Stromal cell of bone marrow (primary cell): ENCODE results near the gene RNF212.

Experiments used
- DNase-seq: peaks from one replicate; pipeline ENCODE4 v3.0.0-alpha.2; 2012; ENCODE audit warnings: low read depth

The RNF212 gene

DNA sequence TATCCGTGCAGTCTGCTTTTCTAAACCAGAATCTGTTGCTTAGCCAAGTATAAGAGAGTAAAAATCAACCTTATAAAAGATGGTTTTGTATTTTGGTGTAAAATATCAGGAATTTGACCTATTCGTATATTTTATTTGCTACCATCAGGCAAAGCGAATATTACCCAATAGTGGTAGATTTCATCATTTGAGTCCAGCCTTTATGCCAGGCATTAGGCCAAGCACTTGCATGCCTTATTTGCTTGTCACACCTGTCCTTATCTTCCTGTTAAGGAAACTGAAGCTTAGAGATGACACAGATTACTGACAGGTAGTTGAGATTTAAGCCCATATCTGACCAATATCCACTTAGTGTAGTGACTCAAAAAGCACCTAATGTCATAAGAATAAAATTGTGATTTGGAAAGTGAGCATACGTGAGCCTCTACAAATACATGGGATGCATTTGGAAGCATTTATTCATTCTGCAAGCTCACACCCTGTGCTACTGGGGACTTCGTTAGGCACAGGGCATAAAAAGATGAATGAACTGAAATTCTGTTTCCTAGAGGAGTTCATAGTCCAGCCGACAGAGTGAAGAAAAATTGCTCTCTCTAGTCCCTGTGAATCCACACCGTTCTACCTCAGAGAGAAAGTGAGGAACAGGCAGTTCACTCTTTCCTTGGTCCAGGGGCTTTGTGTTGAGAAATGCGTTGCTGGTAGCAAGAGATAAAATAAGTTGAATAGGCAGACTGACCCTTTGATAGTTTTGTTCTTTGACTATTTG lies 2.3 kb upstream of the RNF212 start:
- DNase-seq, result no peak

- no peak for DNase-seq
Observed at GRCh38 chr4:1112821-1113182, 562 bp downstream of the RNF212 start.

GRCh38 chr4:1112174-1112820 lies 1.1 kb downstream of the RNF212 start:
- no peak for DNase-seq

GRCh38 chr4:1111259-1111809 lies 2.0 kb downstream of the RNF212 start:
- DNase-seq, result no peak

DNA sequence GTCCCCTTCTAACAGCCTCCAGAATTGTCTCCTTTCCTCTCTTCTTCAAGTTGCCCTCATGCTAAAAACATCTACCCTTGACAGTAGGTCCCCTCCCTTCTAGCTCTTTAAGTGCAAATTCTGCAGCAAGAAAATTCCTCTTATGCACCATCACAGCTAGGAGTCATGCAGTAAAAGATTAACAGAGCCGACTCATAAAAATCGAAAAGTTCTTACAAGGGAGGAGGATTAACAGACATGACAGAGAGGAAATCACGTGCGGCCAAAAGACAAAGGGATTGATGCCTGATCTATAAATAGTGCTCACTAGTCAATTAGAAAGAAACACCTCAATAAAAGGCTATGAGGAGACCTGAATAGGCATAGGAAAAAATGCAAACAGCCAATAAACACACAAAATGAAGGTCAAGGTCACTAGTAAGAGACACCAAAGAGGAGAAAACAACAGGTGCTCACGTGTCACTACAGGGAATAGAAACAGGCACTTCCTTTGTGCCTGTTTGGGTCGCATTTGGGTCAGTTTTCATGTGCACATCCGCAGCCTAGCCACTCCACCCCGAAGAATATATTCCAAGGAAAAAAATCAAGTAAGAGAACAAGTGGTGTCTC lies 3.4 kb downstream of the RNF212 start:
- DNase-seq, result no peak

DNA sequence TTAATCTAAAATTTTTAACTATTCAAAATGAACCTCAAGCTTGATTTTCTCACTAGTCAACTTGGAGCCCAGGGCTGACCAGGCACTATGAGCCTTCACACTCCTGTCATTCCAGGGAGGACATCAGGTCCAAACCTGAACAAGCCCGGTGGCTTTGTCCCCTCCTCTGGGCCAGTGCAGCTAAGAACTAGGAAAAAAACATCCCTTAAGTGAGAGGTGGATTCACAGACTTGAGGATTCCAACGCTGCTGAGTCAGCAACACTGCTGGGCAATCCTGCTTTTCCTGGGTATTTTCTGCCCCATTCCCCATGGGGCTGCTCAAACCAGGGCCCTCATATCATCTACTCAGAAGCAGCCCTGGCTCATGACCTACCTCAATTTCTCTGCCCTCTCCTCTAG lies 4.0 kb downstream of the RNF212 start:
- no peak for DNase-seq

- no peak for DNase-seq
Observed at GRCh38 chr4:1105662-1106061, 7.7 kb downstream of the RNF212 start.

GRCh38 chr4:1105067-1105466 lies 8.3 kb downstream of the RNF212 start:
- no peak for DNase-seq

- no peak for DNase-seq
Observed at GRCh38 chr4:1104647-1105046, 8.7 kb downstream of the RNF212 start.

GRCh38 chr4:1099684-1100335 lies 13.6 kb downstream of the RNF212 start:
- no peak for DNase-seq

DNA sequence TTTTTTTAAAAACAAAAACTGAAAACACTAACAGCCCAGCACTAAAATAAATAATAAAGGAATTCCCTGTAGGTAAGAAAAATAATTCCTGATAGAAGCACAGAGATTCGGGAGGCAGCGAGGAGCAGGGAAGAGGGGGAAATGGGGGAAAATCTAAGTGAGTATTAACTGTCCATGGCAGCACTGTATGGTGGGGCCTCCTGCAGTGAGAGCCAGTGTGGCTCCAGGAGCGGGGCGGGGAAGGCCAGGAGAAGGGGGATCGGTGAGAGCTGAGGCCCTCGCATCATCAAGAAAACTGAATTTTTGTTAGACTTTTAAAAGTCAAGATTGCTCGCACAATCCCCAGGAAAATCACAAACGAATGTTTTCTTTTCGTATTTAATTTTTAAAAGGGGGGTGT lies 14.1 kb downstream of the RNF212 start:
- no peak for DNase-seq

DNA sequence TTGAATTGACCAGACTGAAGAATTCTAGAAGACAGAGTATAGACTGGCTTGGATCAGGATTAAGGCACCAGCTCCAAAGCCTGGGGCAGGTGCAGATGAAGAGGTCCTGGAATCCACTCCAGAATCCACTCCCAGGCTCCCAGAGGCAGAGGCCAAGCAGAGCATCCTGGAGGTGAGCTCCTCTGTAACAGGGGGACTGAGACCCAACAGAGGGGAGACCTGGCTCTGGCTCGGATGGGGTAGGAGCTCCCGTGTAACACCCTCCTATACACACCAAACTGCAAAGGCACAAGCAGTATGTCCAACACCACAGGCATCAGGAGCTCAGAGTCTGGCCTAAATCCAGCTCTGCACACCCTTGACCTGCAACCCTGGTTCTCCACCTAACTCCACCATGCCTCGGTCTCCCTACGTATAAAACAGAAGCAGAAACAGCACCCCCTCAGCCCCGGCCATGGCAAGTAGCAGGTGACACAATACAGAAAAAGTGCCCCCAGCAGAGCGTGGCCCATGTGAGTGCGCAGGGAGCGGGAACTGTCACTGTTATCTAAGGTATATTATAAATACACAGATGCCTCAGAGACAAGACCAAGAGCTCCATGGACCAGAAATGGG lies 14.9 kb downstream of the RNF212 start:
- no peak for DNase-seq

GRCh38 chr4:1097553-1097952 lies 15.8 kb downstream of the RNF212 start:
- no peak for DNase-seq

GRCh38 chr4:1096841-1097240 lies 16.5 kb downstream of the RNF212 start:
- no peak for DNase-seq

- DNase-seq, result no peak
Observed at GRCh38 chr4:1094336-1094690, 19.1 kb downstream of the RNF212 start.

GRCh38 chr4:1093391-1094335 lies 19.7 kb downstream of the RNF212 start:
- DNase-seq, result no peak

DNA sequence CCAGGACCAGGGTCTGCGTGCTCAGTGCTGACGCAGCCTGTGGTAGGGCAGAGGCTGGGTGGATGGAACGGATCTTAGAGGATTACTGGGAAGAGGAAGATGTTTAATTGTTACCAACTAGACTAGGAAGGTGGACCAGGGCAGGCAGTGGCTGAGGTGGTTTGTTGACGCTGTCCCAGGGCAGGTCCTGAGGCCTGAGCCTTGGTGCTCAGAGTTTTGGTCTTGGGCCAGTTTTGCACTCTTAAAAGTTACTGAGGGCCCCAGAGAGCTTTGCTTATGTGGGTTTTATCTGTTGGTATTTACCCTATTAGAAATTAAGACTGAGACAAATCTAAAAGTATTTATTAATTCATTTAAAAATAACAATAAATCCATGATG lies 20.4 kb downstream of the RNF212 start:
- no peak for DNase-seq

- DNase-seq, result no peak
Observed at GRCh38 chr4:1092026-1092982, 21.1 kb downstream of the RNF212 start.

- DNase-seq, result no peak
Observed at GRCh38 chr4:1091561-1091995, 21.8 kb downstream of the RNF212 start.
